ENCODE results near the gene PARVA.

The PARVA gene

DNA sequence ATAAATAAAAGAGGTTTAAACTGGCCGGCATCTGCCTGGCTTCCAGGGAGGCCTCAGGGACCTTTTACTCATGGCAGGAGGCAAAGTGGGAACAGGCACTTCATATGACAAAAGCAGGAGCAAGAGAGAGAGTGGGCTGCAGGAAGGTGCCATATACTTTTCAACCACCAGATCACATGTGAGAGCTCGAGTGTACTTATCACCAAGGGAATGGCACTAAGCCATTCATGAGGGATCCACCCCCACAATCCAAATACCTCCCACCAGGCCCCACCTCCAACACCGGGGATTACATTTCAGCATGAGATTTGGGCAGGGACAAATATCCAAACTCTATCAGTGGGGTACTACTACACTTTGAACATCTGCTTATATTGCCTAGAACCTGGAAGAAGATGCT, 126.5 kb downstream of the PARVA start:
- H3K4me3 ChIP-seq (ENCODE audit: low read depth, low read length): no peak overlapping the region
- TF ChIP-seq, protein P1, sequence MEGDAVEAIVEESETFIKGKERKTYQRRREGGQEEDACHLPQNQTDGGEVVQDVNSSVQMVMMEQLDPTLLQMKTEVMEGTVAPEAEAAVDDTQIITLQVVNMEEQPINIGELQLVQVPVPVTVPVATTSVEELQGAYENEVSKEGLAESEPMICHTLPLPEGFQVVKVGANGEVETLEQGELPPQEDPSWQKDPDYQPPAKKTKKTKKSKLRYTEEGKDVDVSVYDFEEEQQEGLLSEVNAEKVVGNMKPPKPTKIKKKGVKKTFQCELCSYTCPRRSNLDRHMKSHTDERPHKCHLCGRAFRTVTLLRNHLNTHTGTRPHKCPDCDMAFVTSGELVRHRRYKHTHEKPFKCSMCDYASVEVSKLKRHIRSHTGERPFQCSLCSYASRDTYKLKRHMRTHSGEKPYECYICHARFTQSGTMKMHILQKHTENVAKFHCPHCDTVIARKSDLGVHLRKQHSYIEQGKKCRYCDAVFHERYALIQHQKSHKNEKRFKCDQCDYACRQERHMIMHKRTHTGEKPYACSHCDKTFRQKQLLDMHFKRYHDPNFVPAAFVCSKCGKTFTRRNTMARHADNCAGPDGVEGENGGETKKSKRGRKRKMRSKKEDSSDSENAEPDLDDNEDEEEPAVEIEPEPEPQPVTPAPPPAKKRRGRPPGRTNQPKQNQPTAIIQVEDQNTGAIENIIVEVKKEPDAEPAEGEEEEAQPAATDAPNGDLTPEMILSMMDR (IDR thresholded peaks at IDR 0.05; ENCODE audit: low read depth, low read length): no peak

DNA sequence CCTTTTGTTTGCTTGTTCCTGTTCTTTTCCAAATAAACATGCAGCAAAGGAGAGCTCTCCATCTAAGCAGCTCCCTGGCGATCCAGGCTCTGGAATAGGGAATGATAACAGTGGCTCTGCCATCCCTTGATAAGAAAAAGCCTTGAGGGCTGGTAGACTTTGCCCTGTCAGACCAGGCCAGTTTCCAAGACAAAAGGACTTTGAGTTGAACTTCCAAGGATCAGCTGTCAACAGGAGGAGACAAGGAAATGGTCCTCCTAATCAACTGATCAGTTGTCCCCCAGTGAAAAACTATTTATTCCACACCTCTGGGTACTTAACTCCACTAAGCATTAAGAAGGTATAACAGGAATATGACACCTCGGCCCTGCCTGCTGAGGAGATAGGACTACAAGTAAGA, 127.8 kb downstream of the PARVA start:
- no peak overlapping the region for H3K4me3 ChIP-seq (ENCODE audit: low read depth, low read length)
- TF ChIP-seq, protein P1 (IDR thresholded peaks at IDR 0.05; ENCODE audit: low read depth, low read length): no peak

DNA sequence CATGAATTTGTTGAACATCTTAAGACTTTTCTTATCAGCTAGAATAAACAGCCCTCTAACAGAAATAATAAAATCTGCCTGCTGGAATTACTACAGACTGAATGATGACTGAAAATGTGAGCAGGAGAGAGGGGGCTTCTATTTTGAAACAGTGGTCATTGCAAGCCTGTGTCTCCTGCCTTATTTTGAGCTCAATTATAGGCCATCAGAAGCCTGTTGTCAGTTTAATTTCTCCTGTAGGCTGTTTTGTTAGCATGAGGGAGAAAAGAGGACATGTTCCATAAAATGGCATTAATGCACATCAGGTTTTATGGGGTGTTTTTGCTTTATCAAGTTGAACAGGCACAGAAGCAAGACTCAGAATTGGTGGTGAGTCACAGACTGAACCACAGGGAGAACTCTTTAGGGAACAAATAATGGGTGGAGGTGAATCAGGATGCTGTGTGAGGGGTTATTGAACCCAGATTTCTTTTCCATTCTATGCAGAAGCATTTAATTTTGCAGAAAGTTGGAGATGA, 129.1 kb downstream of the PARVA start:
- TF ChIP-seq, protein P1 (IDR thresholded peaks at IDR 0.05; ENCODE audit: low read depth, low read length): no peak
- H3K4me3 ChIP-seq (ENCODE audit: low read depth, low read length): no peak overlapping the region

DNA sequence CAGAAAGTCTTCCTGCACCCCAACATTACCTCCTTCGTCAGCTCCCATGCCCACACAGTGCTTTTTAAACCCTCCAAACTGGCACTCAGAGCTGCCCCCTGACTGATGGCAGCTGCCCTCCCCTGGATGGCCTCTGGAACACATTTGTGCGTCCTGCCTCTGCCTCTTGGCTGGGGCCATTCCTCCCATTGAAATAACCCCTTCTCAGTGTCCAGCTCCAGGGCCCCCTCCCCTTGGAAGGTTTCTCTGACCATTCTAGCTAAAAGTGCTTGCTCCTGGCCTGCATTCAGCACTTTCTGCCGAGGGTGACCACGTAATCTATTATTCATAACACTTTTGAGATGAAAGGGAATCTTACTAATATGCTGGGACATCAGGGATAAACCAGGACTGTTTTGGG, 130.0 kb downstream of the PARVA start:
- TF ChIP-seq, protein P1 (IDR thresholded peaks at IDR 0.05; ENCODE audit: low read depth, low read length): no peak
- H3K4me3 ChIP-seq (ENCODE audit: low read depth, low read length): no peak overlapping the region

DNA sequence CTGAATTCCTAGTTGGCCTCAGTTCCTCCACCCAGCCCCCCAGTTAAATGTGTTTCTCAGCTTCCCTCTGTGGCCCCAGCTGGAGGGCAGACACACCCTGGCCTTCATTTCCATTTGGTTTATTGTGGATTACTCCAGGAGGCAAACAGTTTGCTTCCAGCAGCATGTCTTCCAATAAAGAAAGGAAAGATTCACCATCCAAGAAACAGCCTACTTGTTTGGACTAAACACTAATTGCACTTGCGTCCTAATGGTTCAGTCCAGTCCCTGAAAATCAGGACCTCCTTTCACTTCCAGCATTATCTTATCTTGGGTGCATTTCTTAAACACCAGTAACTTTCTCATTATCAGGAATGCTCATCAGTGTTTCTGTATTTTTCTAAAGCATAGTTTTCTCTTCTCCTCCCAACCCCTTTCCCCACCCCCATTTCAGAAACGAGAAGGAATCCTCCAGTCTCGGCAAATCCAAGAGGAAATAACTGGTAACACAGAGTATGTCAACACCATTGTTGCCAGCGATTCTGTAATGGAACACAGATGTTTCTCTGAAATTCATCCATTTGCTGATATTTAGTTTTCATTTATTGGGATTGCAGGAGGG, 130.9 kb downstream of the PARVA start:
- TF ChIP-seq, protein P1 (IDR thresholded peaks at IDR 0.05; ENCODE audit: low read depth, low read length): no peak
- no peak overlapping the region for H3K4me3 ChIP-seq (ENCODE audit: low read depth, low read length)

DNA sequence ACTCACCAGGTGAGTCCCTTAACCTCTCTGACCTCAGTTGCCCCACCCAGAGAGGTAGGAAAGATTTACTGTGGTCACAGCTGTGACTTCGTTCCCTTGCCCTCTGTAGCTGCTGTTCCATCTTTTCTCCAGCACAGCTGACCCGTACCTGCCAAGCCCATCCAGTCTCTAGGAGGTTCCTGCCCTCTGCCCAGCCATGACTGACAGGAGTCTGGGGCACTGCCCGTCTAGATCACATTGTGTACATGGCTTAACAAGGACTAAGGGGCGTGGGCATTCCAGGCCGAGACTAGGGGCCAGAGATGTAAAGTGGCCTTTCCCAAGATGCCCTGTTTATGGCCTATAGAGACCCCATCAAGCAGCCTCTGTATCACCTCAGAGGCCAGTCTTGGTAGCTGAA, 132.0 kb downstream of the PARVA start:
- H3K4me3 ChIP-seq (ENCODE audit: low read depth, low read length): no peak overlapping the region
- TF ChIP-seq, protein P1 (IDR thresholded peaks at IDR 0.05; ENCODE audit: low read depth, low read length): no peak

DNA sequence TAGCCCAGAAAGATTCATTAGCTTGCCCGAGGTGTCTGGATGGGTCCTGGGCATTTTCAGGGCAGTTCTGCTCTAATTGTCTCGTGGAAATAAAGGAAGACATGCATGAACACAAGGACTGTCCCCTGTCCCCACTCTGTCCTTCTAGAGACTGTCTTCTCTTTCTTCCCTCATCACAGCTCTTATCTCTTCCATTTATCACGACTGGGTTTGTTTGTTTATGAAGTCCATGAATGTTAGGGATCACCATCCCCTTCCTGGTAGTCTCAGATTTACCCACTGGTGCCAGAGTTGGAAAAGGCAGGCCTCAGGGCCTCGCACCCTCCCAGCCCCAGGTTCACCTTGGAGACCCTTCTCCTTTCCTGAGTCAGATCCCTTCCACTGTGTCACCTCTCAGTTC, 134.8 kb downstream of the PARVA start:
- H3K4me3 ChIP-seq (ENCODE audit: low read depth, low read length): no peak overlapping the region

More for the DNA sequence above, 134.8 kb downstream of the PARVA start:
- TF ChIP-seq, protein P1 (IDR thresholded peaks at IDR 0.05; ENCODE audit: low read depth, low read length): no peak

All from WI38 (cell line).